GM12878 (cell line): ENCODE measurements around the gene DDX55. TPM values are rescaled to one million over a fixed set of nuclear protein-coding genes. Genes with fewer than 3 reads are reported as not detected.

Experiments used
- BCL11A ChIP-seq: IDR thresholded peaks from 2 replicates; pipeline ENCODE4 v1.6.1; 2011; ENCODE audit warnings: low read depth, low read length
- BHLHE40 ChIP-seq, 2 experiments: fragments of 450-650 bp in 1 of 2; IDR thresholded peaks; 2 replicates each; pipeline ENCODE4 v1.6.1; 2011 to 2017; ENCODE audit warnings: low read depth in 2 of 2, borderline replicate concordance in 1 of 2, improper control_type of control experiment in 1 of 2, low read length in 1 of 2, mild to moderate bottlenecking in 1 of 2
- CBFB ChIP-seq: IDR thresholded peaks from 2 replicates; pipeline ENCODE4 v1.6.1; 2016; ENCODE audit warnings: antibody characterized with exemption, low read depth
- E2F8 ChIP-seq: fragments of 450-650 bp; IDR thresholded peaks from 2 replicates; pipeline ENCODE4 v1.6.1; 2018; ENCODE audit warnings: mild to moderate bottlenecking, low read depth, moderate library complexity; ENCODE audit not compliant: partially characterized antibody
- ESRRA ChIP-seq: IDR thresholded peaks from 2 replicates; pipeline ENCODE4 v1.6.1; 2012; ENCODE audit warnings: mild to moderate bottlenecking, low read length, improper control_type of control experiment
- FOXM1 ChIP-seq: IDR thresholded peaks from 2 replicates; pipeline ENCODE4 v1.6.1; 2012; ENCODE audit warnings: low read depth, mild to moderate bottlenecking, inconsistent platforms, low read length, moderate library complexity
- HDAC6 ChIP-seq: fragments of 200-600 bp; sonication (generic); IDR thresholded peaks from one replicate; pipeline ENCODE4 v1.8.0; 2017; ENCODE audit warnings: antibody characterized with exemption; ENCODE audit not compliant: unreplicated experiment
- IRF4 ChIP-seq: IDR thresholded peaks from 2 replicates; pipeline ENCODE4 v1.6.1; 2011; ENCODE audit warnings: low read depth, low read length
- JUNB ChIP-seq: IDR thresholded peaks from 2 replicates; pipeline ENCODE4 v1.6.1; 2016; ENCODE audit warnings: antibody characterized with exemption, mild to moderate bottlenecking
- KDM1A ChIP-seq: fragments of 200-600 bp; sonication (generic); IDR thresholded peaks from 2 replicates; pipeline ENCODE4 v1.6.1; 2016; ENCODE audit warnings: borderline replicate concordance
- MAX ChIP-seq: IDR thresholded peaks from 2 replicates; pipeline ENCODE4 v1.6.1; 2012; ENCODE audit warnings: low read depth, low read length, improper control_type of control experiment
- MEF2A ChIP-seq: IDR thresholded peaks from 2 replicates; pipeline ENCODE4 v1.6.1; 2011; ENCODE audit warnings: low read depth, mild to moderate bottlenecking, low read length, moderate library complexity; ENCODE audit not compliant: insufficient read depth
- MTA2 ChIP-seq: fragments of 450-650 bp; IDR thresholded peaks from 2 replicates; pipeline ENCODE4 v1.6.1; 2016; ENCODE audit warnings: low read depth, mild to moderate bottlenecking, moderate library complexity
- NR2C1 ChIP-seq: fragments of 450-650 bp; IDR thresholded peaks from 2 replicates; pipeline ENCODE4 v1.6.1; 2017; ENCODE audit warnings: antibody characterized with exemption, mild to moderate bottlenecking, moderate library complexity
- PML ChIP-seq: IDR thresholded peaks from 2 replicates; pipeline ENCODE4 v1.6.1; 2012; ENCODE audit warnings: low read length, inconsistent platforms
- POLR2A ChIP-seq: IDR thresholded peaks from 2 replicates; pipeline ENCODE4 v1.6.1; 2011; ENCODE audit warnings: low read depth, mild to moderate bottlenecking, low read length
- RAD51 ChIP-seq: fragments of 450-650 bp; IDR thresholded peaks from 2 replicates; pipeline ENCODE4 v1.6.1; 2016; ENCODE audit warnings: moderate library complexity, mild to moderate bottlenecking, inconsistent platforms
- RBBP5 ChIP-seq: fragments of 200-600 bp; sonication (generic); conservative IDR thresholded peaks from 2 replicates; pipeline ENCODE4 v1.6.1; 2016
- SIX5 ChIP-seq: IDR thresholded peaks from 2 replicates; pipeline ENCODE4 v1.6.1; 2011; ENCODE audit warnings: mild to moderate bottlenecking, low read depth, low read length, moderate library complexity; ENCODE audit not compliant: severe bottlenecking
- SRF ChIP-seq, 2 experiments: IDR thresholded peaks; 2 replicates each; pipeline ENCODE4 v1.6.1; 2011; ENCODE audit warnings: low read depth in 2 of 2, low read length in 2 of 2, mild to moderate bottlenecking in 1 of 2, moderate library complexity in 1 of 2
- STAT1 ChIP-seq: fragments of 450-650 bp; conservative IDR thresholded peaks from 2 replicates; pipeline ENCODE4 v1.6.1; 2014; ENCODE audit warnings: antibody characterized with exemption, mild to moderate bottlenecking
- SUZ12 ChIP-seq: fragments of 200-600 bp; sonication (generic); IDR thresholded peaks from one replicate; pipeline ENCODE4 v1.6.1; 2018; ENCODE audit warnings: antibody characterized with exemption, mild to moderate bottlenecking; ENCODE audit not compliant: unreplicated experiment
- TBL1XR1 ChIP-seq: IDR thresholded peaks from 2 replicates; pipeline ENCODE4 v1.6.1; 2012; ENCODE audit warnings: low read depth, low read length, improper control_type of control experiment
- TCF12 ChIP-seq: IDR thresholded peaks from 2 replicates; pipeline ENCODE4 v1.6.1; 2011; ENCODE audit warnings: low read depth, mild to moderate bottlenecking, low read length
- TCF3 ChIP-seq: IDR thresholded peaks from 2 replicates; pipeline ENCODE4 v1.6.1; 2012; ENCODE audit warnings: low read depth, mild to moderate bottlenecking, low read length, borderline replicate concordance; ENCODE audit not compliant: insufficient read depth
- ZNF207 ChIP-seq: fragments of 450-650 bp; IDR thresholded peaks from 2 replicates; pipeline ENCODE4 v1.6.1; 2014; ENCODE audit warnings: antibody characterized with exemption, mild to moderate bottlenecking, borderline replicate concordance
- polyA plus RNA-seq, 11 experiments: library from polyadenylated mRNA; depleted of rRNA in 4 of 11; unstranded in 6 of 11; stranded (reverse) in 5 of 11; fragments of >200 nt; fragmentation: Nextera tagmentation in 4 of 11; fragmentation: Illumina TruSeq in 1 of 11; extraction: Ambion mirVana in 4 of 11; extraction: Trizol in 1 of 11; gene quantifications; 1 replicate in 1 of 11; 2 replicates in 10 of 11; pipeline versions ENCODE4 v1.2.1 to v1.2.3, GENCODE V29; 2011 to 2016; ENCODE audit warnings: inconsistent platforms in 2 of 11, missing spikeins in 2 of 11, low read depth in 1 of 11
- total RNA-seq, 4 experiments: library from RNA; depleted of rRNA in 3 of 4; stranded (reverse); fragments of >200 nt in 3 of 4; fragmentation: Illumina TruSeq in 1 of 4; extraction: Trizol in 1 of 4; gene quantifications; 2 replicates each; pipeline versions ENCODE4 v1.2.1 to v1.2.3, GENCODE V29; 2013 to 2021

DDX55 gene
- total and polyA plus RNA-seq, 10 of the 15 experiments (the other 5 are each of a cell fraction or from before 2014, with no cell fraction given) = 4.5 to 42.4 (median 33.4) TPM

- TF ChIP-seq ESRRA (no peak), MEF2A (0 out of 2 replicates have a peak, but pooled peaks have one; percentile 2), BCL11A (0 out of 2 replicates have a peak, but pooled peaks have one; percentile 3), TCF3 (peak; percentile 62; the same call in 1 of the 2 replicates), RBBP5 (no peak), BHLHE40 (IDR thresholded peaks at IDR 0.05; ENCODE audit: borderline replicate concordance in 1 of 2, low read depth in 2 of 2, low read length in 1 of 2) (peak; percentile 93 to 98), ZNF207 (peak; percentile 67), PML (peak; percentile 96), SUZ12 (no peak), SRF (IDR thresholded peaks at IDR 0.05; ENCODE audit: low read depth in 2 of 2, low read length in 2 of 2) (peak; percentile 82 to 96), FOXM1 (no peak), JUNB (no peak), E2F8 (peak; percentile 95), STAT1 (no peak), TCF12 (no peak; the same call in 1 of the 2 replicates), RAD51 (no peak), CBFB (peak; percentile 91), POLR2A (peak; percentile 98), IRF4 (peak; percentile 34; the same call in 1 of the 2 replicates), MAX (peak; percentile 95), NR2C1 (peak; percentile 63; the same call in 1 of the 2 replicates), KDM1A (no peak), HDAC6 (no peak), TBL1XR1 (0 out of 2 replicates have a peak, but pooled peaks have one; percentile 49), SIX5 (peak; percentile 76), MTA2 (no peak)
Observed at GRCh38 chr12:123633379-123634141, 31.7 kb downstream of the DDX55 start, which contains the start of the genes EIF2B1 and GTF2H3 (continued).
